Measurements from ENCODE around the gene JPH2.

JPH2 gene

DNA sequence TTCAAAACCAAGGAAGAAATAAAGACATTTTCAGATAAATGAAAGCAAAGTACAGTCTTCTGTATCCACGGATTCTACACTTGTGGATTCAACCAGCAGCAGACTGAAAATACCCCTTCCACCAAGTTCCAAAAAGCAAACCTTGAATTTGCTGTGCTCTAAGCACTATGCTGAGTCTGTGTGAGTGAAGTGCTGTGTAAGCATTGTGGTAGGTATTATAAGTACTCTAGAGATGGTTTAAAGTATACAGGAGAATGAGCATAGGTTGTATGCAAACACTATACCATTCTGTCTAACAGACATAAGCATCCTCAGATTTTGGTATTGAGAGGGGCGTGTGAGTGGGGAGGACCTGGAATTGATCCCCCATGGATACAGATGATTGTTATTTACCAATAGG lies 14.0 kb upstream of the JPH2 start:
- ChIA-PET CTCF (no interaction called here), POLR2A (no interaction called here)
- TF ChIP-seq, protein P1, sequence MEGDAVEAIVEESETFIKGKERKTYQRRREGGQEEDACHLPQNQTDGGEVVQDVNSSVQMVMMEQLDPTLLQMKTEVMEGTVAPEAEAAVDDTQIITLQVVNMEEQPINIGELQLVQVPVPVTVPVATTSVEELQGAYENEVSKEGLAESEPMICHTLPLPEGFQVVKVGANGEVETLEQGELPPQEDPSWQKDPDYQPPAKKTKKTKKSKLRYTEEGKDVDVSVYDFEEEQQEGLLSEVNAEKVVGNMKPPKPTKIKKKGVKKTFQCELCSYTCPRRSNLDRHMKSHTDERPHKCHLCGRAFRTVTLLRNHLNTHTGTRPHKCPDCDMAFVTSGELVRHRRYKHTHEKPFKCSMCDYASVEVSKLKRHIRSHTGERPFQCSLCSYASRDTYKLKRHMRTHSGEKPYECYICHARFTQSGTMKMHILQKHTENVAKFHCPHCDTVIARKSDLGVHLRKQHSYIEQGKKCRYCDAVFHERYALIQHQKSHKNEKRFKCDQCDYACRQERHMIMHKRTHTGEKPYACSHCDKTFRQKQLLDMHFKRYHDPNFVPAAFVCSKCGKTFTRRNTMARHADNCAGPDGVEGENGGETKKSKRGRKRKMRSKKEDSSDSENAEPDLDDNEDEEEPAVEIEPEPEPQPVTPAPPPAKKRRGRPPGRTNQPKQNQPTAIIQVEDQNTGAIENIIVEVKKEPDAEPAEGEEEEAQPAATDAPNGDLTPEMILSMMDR (IDR thresholded peaks at IDR 0.05; ENCODE audit: control extremely low read depth, extremely low read depth, low read depth, missing control alignments): no peak
- DNase-seq (ENCODE audit: extremely low spot score): no peak

DNA sequence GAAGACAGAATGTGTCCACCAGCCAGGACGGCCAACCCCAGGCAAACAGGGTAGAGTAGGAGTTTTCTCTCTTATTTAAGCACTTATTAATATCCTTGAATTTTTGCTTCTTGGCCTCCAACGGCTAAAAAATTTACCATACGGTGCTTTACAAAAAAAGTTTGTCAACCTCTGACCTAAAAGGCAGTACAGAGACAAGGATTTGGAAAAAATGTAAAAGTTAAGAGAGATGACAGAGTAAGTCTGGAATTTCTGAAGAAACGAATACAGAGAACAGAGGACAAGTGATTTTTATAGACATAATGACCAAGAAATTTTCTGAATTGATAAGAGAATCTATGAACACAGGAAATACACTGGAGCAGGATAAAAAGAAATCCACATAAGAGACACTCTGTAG lies 13.4 kb upstream of the JPH2 start:
- DNase-seq (ENCODE audit: extremely low spot score): no peak
- ChIA-PET CTCF (interaction anchor here (3.5 kb wide), 1 partner anchor 12 kb away, joined by 16 read pairs; no protein-coding TSS in a partner anchor), POLR2A (no interaction called here)
- TF ChIP-seq, protein P1 (IDR thresholded peaks at IDR 0.05; ENCODE audit: control extremely low read depth, extremely low read depth, low read depth, missing control alignments): no peak

DNA sequence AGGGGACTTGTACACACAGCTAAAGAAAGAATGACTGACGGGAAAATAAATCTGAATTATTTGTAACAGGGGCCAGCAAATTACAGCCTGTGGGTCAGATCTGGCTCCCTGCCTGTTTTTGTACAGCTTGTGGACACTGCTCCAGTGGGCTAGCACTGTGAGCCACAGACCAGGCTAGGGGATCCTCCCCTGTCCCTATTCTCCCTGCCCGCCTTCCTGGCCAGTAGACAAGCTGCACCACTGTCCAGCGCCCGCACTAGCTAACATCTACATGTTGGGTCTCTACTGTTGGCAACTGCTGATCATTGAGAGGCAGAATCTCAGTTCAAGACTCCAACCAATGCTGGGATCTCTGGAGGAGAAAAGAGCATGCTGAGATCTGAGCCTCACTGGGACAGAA lies 12.9 kb upstream of the JPH2 start:
- TF ChIP-seq, protein P1 (IDR thresholded peaks at IDR 0.05; ENCODE audit: control extremely low read depth, extremely low read depth, low read depth, missing control alignments): no peak
- no peak for DNase-seq (ENCODE audit: extremely low spot score)
- CTCF ChIA-PET: interaction anchor here (3.5 kb wide), 1 partner anchor 11 kb away, joined by 16 read pairs; no protein-coding TSS in a partner anchor
- POLR2A ChIA-PET: no interaction called here

DNA sequence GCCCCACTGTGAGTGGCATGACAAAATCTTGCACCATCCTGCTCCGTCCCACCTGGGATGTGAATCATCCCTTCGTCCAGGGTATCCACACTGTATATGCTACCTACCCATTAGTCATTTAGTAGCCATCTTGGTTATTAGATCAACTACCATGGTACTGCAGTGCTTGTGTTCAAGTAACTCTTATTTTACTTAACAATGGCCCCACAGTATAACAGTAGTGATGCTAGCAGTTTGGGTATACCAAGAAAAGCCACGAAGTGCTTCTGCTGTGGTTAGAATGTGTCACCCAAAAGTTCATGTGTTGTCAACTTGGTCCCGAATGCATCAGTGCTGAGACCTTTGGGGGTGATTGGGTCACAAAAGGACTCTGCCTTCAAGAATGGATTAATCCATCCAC lies 11.9 kb upstream of the JPH2 start:
- DNase-seq (ENCODE audit: extremely low spot score): no peak
- TF ChIP-seq, protein P1 (IDR thresholded peaks at IDR 0.05; ENCODE audit: control extremely low read depth, extremely low read depth, low read depth, missing control alignments): no peak
- POLR2A ChIA-PET: no interaction called here
- CTCF ChIA-PET: interaction anchor here (3.5 to 4.6 kb wide), 2 partner anchors 10 to 82 kb away, joined by 16 to 26 read pairs; no protein-coding TSS in a partner anchor

DNA sequence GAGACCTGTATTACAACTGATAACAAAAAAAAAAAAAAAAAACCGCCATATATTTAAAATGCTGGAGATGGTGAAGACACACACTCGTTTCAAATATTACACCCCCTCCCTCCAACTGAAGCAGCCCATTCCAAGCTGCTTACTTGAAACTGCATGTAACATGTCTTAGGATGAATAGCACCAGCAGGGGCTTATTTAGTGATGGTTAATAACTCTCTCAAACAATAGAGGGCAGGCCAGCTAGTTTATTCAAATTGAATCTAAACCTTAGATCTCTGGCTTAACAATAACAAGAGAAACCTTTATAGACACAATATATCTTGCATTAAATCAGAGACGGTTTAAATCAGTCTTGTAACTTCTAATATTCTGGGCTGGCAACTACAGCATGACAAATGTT lies 9.3 kb upstream of the JPH2 start:
- POLR2A ChIA-PET: interaction anchor here (0.7 kb wide), 1 partner anchor 99 kb away, joined by 3 read pairs; no protein-coding TSS in a partner anchor
- CTCF ChIA-PET: interaction anchor here (1.1 to 4.6 kb wide), 10 partner anchors 12 to 747 kb away, joined by 3 to 26 read pairs (median 5); partner anchors contain the start of genes FITM2 and OSER1
- TF ChIP-seq, protein P1 (IDR thresholded peaks at IDR 0.05; ENCODE audit: control extremely low read depth, extremely low read depth, low read depth, missing control alignments): no peak
- no peak for DNase-seq (ENCODE audit: extremely low spot score)

DNA sequence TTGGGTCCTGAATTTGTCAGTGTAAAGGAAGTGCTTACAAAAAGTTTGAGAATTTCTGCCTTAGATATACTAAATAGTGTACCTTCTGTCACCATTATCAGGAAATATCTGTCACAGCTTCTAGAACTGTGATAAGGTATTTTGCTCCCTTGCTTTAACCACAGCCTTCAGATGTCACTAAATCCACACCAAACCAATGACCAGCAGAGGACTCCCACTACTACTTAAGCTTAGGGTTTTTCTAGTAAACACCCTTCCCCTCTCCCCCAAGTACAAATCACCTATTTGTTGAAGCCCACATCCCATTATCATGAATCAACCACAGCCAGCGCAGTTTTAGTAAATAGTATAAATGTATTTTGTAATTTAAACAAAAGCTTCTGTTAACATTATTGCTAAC lies 8.6 kb upstream of the JPH2 start:
- TF ChIP-seq, protein P1 (IDR thresholded peaks at IDR 0.05; ENCODE audit: control extremely low read depth, extremely low read depth, low read depth, missing control alignments): no peak
- ChIA-PET CTCF (interaction anchor here (0.8 to 4.6 kb wide), 13 partner anchors 9 to 746 kb away, joined by 3 to 26 read pairs (median 4); partner anchors contain the start of genes FITM2 and OSER1), POLR2A (no interaction called here)
- no peak for DNase-seq (ENCODE audit: extremely low spot score)

Measured in GM10248 (cell line).